ENCODE measurements around the gene LCP1.

DNA sequence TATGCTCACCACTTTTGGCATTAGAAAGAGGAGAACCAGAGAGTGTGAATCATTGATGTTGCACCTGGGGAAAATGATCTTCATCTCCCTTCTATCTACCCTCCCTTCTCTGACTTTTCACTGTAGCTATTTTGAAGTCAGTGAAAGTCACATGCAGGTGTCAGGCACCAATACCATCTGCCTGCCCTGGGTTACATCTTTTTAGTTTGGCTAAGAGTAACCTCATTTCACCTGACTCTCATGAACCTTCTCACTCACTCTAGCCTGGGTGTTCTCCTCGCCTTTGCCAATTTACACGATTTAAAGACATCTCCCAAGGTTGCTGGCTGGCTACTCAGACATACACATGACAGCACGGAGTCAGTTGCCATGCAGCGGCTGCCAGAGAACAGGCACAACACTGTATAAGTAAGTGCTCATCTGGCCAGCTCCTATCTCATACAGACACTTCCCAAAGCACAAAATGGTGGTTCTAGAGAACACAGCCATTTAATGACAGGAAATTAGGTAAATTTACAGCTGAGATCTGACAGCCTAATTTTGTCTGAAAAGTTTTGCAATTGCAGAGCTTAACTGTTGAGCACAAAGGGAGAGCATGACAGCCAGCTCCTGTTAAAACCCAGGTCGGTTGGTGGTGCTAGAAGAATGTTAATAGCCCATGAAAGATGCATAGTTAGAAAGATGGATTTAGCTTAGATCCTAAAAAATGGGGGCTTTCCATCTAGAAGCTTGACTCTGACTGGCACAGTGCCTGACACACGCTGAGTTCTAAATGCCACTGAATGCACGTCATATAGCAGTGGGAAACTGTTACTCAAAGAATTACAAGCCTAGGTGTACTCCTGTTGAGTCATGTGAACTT is 32.5 kb downstream of the LCP1 start:
- TF ChIP-seq EZH2phosphoT487 (IDR thresholded peaks at IDR 0.05; ENCODE audit: insufficient read depth, low read depth): no peak
- no peak for TF ChIP-seq EZH2 (IDR thresholded peaks at IDR 0.05; ENCODE audit: insufficient read depth, poor library complexity, severe bottlenecking)

All from GM23248 (cell line).